AG10803 (cell line): Measurements from ENCODE around the gene BNIP5.

Experiments
- DNase-seq: peaks from one replicate; pipeline ENCODE4 v3.0.0; 2010; ENCODE audit warnings: low read depth
- H3K4me3 ChIP-seq: 2 replicates; pipeline ENCODE4 v1.5.1; 2011; ENCODE audit warnings: mild to moderate bottlenecking, low read length, control low read depth
- CTCF ChIP-seq: conservative IDR thresholded peaks from 2 replicates; pipeline ENCODE4 v1.5.1; 2011; ENCODE audit warnings: mild to moderate bottlenecking, low read length, control low read depth, inconsistent platforms

BNIP5 gene

GRCh38 chr6:36328600-36328999 lies 8.1 kb downstream of the BNIP5 start:
- no peak overlapping the region for H3K4me3 ChIP-seq
- DNase-seq: no peak
- TF ChIP-seq CTCF: no peak

GRCh38 chr6:36327919-36328236 lies 8.8 kb downstream of the BNIP5 start:
- TF ChIP-seq CTCF: no peak
- no peak for DNase-seq
- H3K4me3 ChIP-seq: no peak overlapping the region

GRCh38 chr6:36327226-36327918 lies 9.3 kb downstream of the BNIP5 start:
- DNase-seq: no peak
- no peak for TF ChIP-seq CTCF
- no peak overlapping the region for H3K4me3 ChIP-seq

- no peak overlapping the region for H3K4me3 ChIP-seq
- TF ChIP-seq CTCF: no peak
- no peak for DNase-seq
These were observed 10.2 kb downstream of the BNIP5 start for GRCh38 chr6:36326356-36326995.

- no peak for TF ChIP-seq CTCF
- DNase-seq: no peak
- H3K4me3 ChIP-seq: no peak overlapping the region
These were observed 12.0 kb downstream of the BNIP5 start for GRCh38 chr6:36324715-36325114.

GRCh38 chr6:36324191-36324590 lies 12.5 kb downstream of the BNIP5 start:
- TF ChIP-seq CTCF: no peak
- no peak for DNase-seq
- no peak overlapping the region for H3K4me3 ChIP-seq

- DNase-seq: peak; percentile 22
- H3K4me3 ChIP-seq: no peak overlapping the region
- no peak for TF ChIP-seq CTCF
These were observed 13.6 kb downstream of the BNIP5 start for GRCh38 chr6:36323062-36323461.
